Measurements from ENCODE around the gene GPC6. TPM values are rescaled to one million over a fixed set of nuclear protein-coding genes. Genes with fewer than 3 reads are reported as not detected.
A peak's percentile ranks its signal among the peaks of the same experiment; 100 is the strongest.

Gene GPC6
- total and polyA plus RNA-seq, 9 of the 15 experiments (the other 6 are each of a cell fraction or from before 2014, with no cell fraction given): under 0.01 to 0.20 (median 0.01) TPM; not detected in 4

- no peak overlapping the region for H3K4me2 ChIP-seq (ENCODE audit: insufficient read depth, low read length)
- no peak for FAIRE-seq
- H3K79me2 ChIP-seq (ENCODE audit: control insufficient read depth, insufficient read depth, low read length): no peaks in the 10 kb centered on the region
- no peak overlapping the region for H3K9ac ChIP-seq (ENCODE audit: insufficient read depth in 1 of 2, low read depth in 2 of 2, low read length in 2 of 2)
- no peaks in the 10 kb centered on the region for H3K9me1 ChIP-seq (ENCODE audit: control insufficient read depth, insufficient read depth, low read length)
- H4K20me1 ChIP-seq (replicated peaks; ENCODE audit: control insufficient read depth, insufficient read depth, low read length): no peaks in the 10 kb centered on the region
- no peak overlapping the region for H3K27ac ChIP-seq (ENCODE audit: extremely low read depth, low read depth, low read length)
- intact Hi-C loops (cut with micrococcal nuclease): no loop called here
- DNase-seq (ENCODE audit: extremely low read depth in 1 of 4, low spot score in 3 of 4): no peak
- no peaks in the 10 kb centered on the region for H3K36me3 ChIP-seq (ENCODE audit: control insufficient read depth, insufficient read depth, low read length)
- H3K4me3 ChIP-seq: no peak overlapping the region
- in situ Hi-C loops (cut with MboI): no loop called here
- H3K4me1 ChIP-seq (replicated peaks in 1 of 2; ENCODE audit: control insufficient read depth in 2 of 2, insufficient read depth in 2 of 2, low read length in 2 of 2): no peaks in the 10 kb centered on the region
- 0% methylated on average over 1 of the region's 1 CpG for WGBS (ENCODE audit: insufficient coverage, low coverage, missing lambda C conversion rate)
- BruUV-seq (replicated peaks): no TSS peak
- no peaks in the 10 kb centered on the region for H3K9me3 ChIP-seq (replicated peaks; ENCODE audit: control insufficient read depth, insufficient read depth, low read depth, low read length)
- no peak overlapping the region for H2AFZ ChIP-seq (ENCODE audit: low read depth, low read length)
- H3K27me3 ChIP-seq (ENCODE audit: control insufficient read depth in 2 of 2, insufficient read depth in 2 of 2, low read length in 2 of 2): no peaks in the 10 kb centered on the region
- POLR2A ChIA-PET: no interaction called here
- no peak for TF ChIP-seq SRSF9 (IDR thresholded peaks at IDR 0.05; ENCODE audit: borderline replicate concordance, low read depth, low read length)
- TF ChIP-seq MAFF (IDR thresholded peaks at IDR 0.05; ENCODE audit: low read length): 0 out of 2 replicates have a peak, but pooled peaks have one; percentile 4
- peak; percentile 35 for TF ChIP-seq MAFG (tag; conservative IDR thresholded peaks at IDR 0.05)
- TF ChIP-seq CREBBP (IDR thresholded peaks at IDR 0.05; ENCODE audit: low read depth, low read length): no peak
- no peak for TF ChIP-seq COPS2 (conservative IDR thresholded peaks at IDR 0.05)
- TF ChIP-seq ARID1B (IDR thresholded peaks at IDR 0.05): no peak
- TF ChIP-seq ZNF316 (IDR thresholded peaks at IDR 0.05): peak; percentile 19; the same call in 1 of the 2 replicates
- CTCF ChIA-PET (ENCODE audit: low intra/inter-chr PET ratio): no interaction called here
- ATAC-seq: no peak
Measured at GRCh38 chr13:94414141-94414540, 1187.5 kb downstream of the GPC6 start.

- Histone ChIP-seq H3K4me2 (ENCODE audit: insufficient read depth, low read length) (no peak overlapping the region), H2AFZ (ENCODE audit: low read depth, low read length) (no peak overlapping the region), H3K9me3 (replicated peaks; ENCODE audit: control insufficient read depth, insufficient read depth, low read depth, low read length) (no peaks in the 10 kb centered on the region), H4K20me1 (replicated peaks; ENCODE audit: control insufficient read depth, insufficient read depth, low read length) (no peaks in the 10 kb centered on the region), H3K36me3 (ENCODE audit: control insufficient read depth, insufficient read depth, low read length) (no peaks in the 10 kb centered on the region), H3K4me1 (replicated peaks in 1 of 2; ENCODE audit: control insufficient read depth in 2 of 2, insufficient read depth in 2 of 2, low read length in 2 of 2) (no peaks in the 10 kb centered on the region), H3K4me3 (no peak overlapping the region), H3K9ac (ENCODE audit: insufficient read depth in 1 of 2, low read depth in 2 of 2, low read length in 2 of 2) (no peak overlapping the region), H3K27ac (ENCODE audit: extremely low read depth, low read depth, low read length) (no peak overlapping the region), H3K27me3 (ENCODE audit: control insufficient read depth in 2 of 2, insufficient read depth in 2 of 2, low read length in 2 of 2) (no peaks in the 10 kb centered on the region), H3K9me1 (ENCODE audit: control insufficient read depth, insufficient read depth, low read length) (no peaks in the 10 kb centered on the region), H3K79me2 (ENCODE audit: control insufficient read depth, insufficient read depth, low read length) (no peaks in the 10 kb centered on the region)
- no peak for DNase-seq (ENCODE audit: extremely low read depth in 1 of 4, low spot score in 3 of 4)
- in situ Hi-C loops (cut with MboI): no loop called here
- 4% methylated on average over 4 of the region's 4 CpGs for WGBS (ENCODE audit: insufficient coverage, low coverage, missing lambda C conversion rate)
- TF ChIP-seq, protein P1, sequence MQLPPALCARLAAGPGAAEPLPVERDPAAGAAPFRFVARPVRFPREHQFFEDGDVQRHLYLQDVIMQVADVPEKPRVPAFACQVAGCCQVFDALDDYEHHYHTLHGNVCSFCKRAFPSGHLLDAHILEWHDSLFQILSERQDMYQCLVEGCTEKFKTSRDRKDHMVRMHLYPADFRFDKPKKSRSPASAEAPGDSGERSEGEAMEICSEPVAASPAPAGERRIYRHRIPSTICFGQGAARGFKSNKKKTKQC (CRISPR knock-in tag; IDR thresholded peaks at IDR 0.05): no peak
- TF ChIP-seq, protein P2, sequence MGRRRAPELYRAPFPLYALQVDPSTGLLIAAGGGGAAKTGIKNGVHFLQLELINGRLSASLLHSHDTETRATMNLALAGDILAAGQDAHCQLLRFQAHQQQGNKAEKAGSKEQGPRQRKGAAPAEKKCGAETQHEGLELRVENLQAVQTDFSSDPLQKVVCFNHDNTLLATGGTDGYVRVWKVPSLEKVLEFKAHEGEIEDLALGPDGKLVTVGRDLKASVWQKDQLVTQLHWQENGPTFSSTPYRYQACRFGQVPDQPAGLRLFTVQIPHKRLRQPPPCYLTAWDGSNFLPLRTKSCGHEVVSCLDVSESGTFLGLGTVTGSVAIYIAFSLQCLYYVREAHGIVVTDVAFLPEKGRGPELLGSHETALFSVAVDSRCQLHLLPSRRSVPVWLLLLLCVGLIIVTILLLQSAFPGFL (CRISPR knock-in tag; IDR thresholded peaks at IDR 0.05): no peak
- TF ChIP-seq ZFP91 (CRISPR knock-in tag; IDR thresholded peaks at IDR 0.05): no peak
- no peak for TF ChIP-seq GABPB2 (CRISPR knock-in tag; conservative IDR thresholded peaks at IDR 0.05)
- TF ChIP-seq ZNF436 (CRISPR knock-in tag; IDR thresholded peaks at IDR 0.05): no peak
- TF ChIP-seq ZNF785 (CRISPR knock-in tag; IDR thresholded peaks at IDR 0.05): no peak
- intact Hi-C loops (cut with micrococcal nuclease): no loop called here
- CTCF ChIA-PET (ENCODE audit: low intra/inter-chr PET ratio): no interaction called here
- no TSS peak for BruUV-seq (replicated peaks)
- POLR2A ChIA-PET: no interaction called here
- no peak for FAIRE-seq
- no peak for ATAC-seq
Measured at GRCh38 chr13:94414708-94415107, 1188.1 kb downstream of the GPC6 start.
